ENCODE data around the gene NPC1L1.

GRCh38 chr7:44486001-44486400 lies 55.1 kb downstream of the NPC1L1 start:
- TF ChIP-seq CTCF (IDR thresholded peaks at IDR 0.05; ENCODE audit: low read length) (no peak), EZH2 (IDR thresholded peaks at IDR 0.05; ENCODE audit: borderline replicate concordance, low read length) (no peak)

Data from OCI-LY1 (cell line).